HCT116 (cell line): ENCODE data around the gene FBXW8.

Experiments
- CBX3 ChIP-seq: IDR thresholded peaks from 2 replicates; pipeline ENCODE4 v1.6.1; 2012; ENCODE audit warnings: low read depth
- EZH2 ChIP-seq: fragments of 200-600 bp; sonication (generic); IDR thresholded peaks from 2 replicates; pipeline ENCODE4 v1.6.1; 2017; ENCODE audit warnings: antibody characterized with exemption, mixed run types
- JUND ChIP-seq: IDR thresholded peaks from 2 replicates; pipeline ENCODE4 v1.6.1; 2012
- POLR2A ChIP-seq: IDR thresholded peaks from 2 replicates; pipeline ENCODE4 v1.7.0; 2011; ENCODE audit warnings: borderline replicate concordance; ENCODE audit not compliant: insufficient read depth, insufficient read length; ENCODE audit errors: extremely low read depth
- POLR2AphosphoS5 ChIP-seq: IDR thresholded peaks from 2 replicates; pipeline ENCODE4 v1.6.1; 2011; ENCODE audit warnings: mild to moderate bottlenecking, low read depth, low read length, moderate library complexity
- YY1 ChIP-seq: IDR thresholded peaks from 2 replicates; pipeline ENCODE4 v1.6.1; 2011; ENCODE audit warnings: low read length, low read depth, moderate library complexity, mild to moderate bottlenecking; ENCODE audit not compliant: insufficient replicate concordance; ENCODE audit errors: extremely low read depth
- ZFX ChIP-seq: fragments of 450-650 bp; IDR thresholded peaks from 2 replicates; pipeline ENCODE4 v1.6.1; 2017
- TF ChIP-seq, protein P1 (sequence below), 3 experiments: fragments of 200-600 bp in 1 of 3; sonication (generic) in 1 of 3; IDR thresholded peaks in 2 of 3; conservative IDR thresholded peaks in 1 of 3; 2 replicates each; pipeline ENCODE4 v1.5.1; 2012 to 2017; ENCODE audit warnings: low read depth in 2 of 3, low read length in 2 of 3, antibody characterized with exemption in 1 of 3, borderline replicate concordance in 1 of 3, control low read depth in 1 of 3, mild to moderate bottlenecking in 1 of 3, mixed read lengths in 1 of 3, mixed run types in 1 of 3, moderate library complexity in 1 of 3; ENCODE audit not compliant: insufficient read depth in 1 of 3
- TF ChIP-seq, protein P2 (sequence below): IDR thresholded peaks from 2 replicates; pipeline ENCODE4 v1.6.1; 2011; ENCODE audit warnings: mild to moderate bottlenecking, low read length, moderate library complexity; ENCODE audit not compliant: insufficient replicate concordance; ENCODE audit errors: extremely low read depth
- TF ChIP-seq, protein P3 (sequence below): IDR thresholded peaks from 2 replicates; pipeline ENCODE4 v1.6.1; 2012

DNA sequence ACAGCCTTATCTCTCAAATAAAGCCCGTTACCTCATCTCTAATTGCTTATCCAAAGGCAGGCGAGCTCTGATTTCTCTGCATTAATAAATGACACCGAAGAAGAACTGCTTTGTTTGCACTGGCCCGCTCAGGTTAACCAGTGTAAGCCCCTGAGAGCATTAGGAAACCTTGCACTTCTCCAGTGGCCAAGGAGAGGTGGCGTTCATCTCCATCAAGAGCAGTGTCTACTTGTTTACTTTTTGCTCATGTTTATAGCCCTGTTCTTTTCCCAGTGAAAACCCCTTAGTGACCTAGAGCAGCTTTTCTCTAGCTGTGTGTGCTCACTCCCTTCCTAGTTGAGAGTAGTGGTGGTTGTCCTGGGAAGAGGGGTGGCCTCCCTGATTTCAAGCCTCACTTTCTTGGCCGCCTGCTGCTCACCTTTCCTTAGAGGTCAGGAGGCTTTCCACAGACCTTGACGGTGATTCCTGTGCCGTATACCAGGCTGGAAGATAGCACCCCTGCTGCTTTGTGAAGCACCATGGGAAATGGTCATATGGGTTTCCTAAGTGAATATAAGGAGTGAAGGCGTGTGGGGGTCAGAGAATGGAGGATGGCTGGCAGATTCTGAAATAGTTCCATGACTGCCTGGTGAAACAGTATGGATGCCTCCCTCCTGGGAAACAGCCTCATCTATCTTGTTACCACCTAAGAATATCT is 16.6 kb downstream of the FBXW8 start:
- TF ChIP-seq POLR2A (no peak), YY1 (no peak), CBX3 (no peak), EZH2 (no peak), POLR2AphosphoS5 (no peak), ZFX (no peak), JUND (no peak)
- TF ChIP-seq, protein P1, sequence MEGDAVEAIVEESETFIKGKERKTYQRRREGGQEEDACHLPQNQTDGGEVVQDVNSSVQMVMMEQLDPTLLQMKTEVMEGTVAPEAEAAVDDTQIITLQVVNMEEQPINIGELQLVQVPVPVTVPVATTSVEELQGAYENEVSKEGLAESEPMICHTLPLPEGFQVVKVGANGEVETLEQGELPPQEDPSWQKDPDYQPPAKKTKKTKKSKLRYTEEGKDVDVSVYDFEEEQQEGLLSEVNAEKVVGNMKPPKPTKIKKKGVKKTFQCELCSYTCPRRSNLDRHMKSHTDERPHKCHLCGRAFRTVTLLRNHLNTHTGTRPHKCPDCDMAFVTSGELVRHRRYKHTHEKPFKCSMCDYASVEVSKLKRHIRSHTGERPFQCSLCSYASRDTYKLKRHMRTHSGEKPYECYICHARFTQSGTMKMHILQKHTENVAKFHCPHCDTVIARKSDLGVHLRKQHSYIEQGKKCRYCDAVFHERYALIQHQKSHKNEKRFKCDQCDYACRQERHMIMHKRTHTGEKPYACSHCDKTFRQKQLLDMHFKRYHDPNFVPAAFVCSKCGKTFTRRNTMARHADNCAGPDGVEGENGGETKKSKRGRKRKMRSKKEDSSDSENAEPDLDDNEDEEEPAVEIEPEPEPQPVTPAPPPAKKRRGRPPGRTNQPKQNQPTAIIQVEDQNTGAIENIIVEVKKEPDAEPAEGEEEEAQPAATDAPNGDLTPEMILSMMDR (IDR thresholded peaks at IDR 0.05 in 2 of 3, conservative IDR thresholded peaks at IDR 0.05 in 1 of 3; ENCODE audit: borderline replicate concordance in 1 of 3, insufficient read depth in 1 of 3, low read depth in 2 of 3, low read length in 2 of 3), result no peak
- TF ChIP-seq, protein P2, sequence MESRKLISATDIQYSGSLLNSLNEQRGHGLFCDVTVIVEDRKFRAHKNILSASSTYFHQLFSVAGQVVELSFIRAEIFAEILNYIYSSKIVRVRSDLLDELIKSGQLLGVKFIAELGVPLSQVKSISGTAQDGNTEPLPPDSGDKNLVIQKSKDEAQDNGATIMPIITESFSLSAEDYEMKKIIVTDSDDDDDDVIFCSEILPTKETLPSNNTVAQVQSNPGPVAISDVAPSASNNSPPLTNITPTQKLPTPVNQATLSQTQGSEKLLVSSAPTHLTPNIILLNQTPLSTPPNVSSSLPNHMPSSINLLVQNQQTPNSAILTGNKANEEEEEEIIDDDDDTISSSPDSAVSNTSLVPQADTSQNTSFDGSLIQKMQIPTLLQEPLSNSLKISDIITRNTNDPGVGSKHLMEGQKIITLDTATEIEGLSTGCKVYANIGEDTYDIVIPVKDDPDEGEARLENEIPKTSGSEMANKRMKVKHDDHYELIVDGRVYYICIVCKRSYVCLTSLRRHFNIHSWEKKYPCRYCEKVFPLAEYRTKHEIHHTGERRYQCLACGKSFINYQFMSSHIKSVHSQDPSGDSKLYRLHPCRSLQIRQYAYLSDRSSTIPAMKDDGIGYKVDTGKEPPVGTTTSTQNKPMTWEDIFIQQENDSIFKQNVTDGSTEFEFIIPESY, result no peak
- TF ChIP-seq, protein P3, sequence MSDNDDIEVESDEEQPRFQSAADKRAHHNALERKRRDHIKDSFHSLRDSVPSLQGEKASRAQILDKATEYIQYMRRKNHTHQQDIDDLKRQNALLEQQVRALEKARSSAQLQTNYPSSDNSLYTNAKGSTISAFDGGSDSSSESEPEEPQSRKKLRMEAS, result no peak
